K562 (cell line): ENCODE measurements around the gene RCOR1. TPM values are rescaled to one million over a fixed set of nuclear protein-coding genes. Genes with fewer than 3 reads are reported as not detected.

Experiments
- EGR1 ChIP-seq: fragments of 450-650 bp; conservative IDR thresholded peaks from 2 replicates; pipeline ENCODE4 v1.6.1; 2017; ENCODE audit warnings: mild to moderate bottlenecking
- FIP1L1 ChIP-seq: fragments of 200-400 bp; formaldehyde crosslinking; IDR thresholded peaks from 2 replicates; pipeline ENCODE4 v1.6.1; 2018; ENCODE audit warnings: mild to moderate bottlenecking, low read depth, low read length; ENCODE audit not compliant: poor library complexity, severe bottlenecking
- HDAC1 ChIP-seq, 2 experiments: fragments of 450-650 bp; IDR thresholded peaks; 2 replicates each; pipeline ENCODE4 v1.6.1; 2016 to 2017; ENCODE audit warnings: inconsistent platforms in 1 of 2, mild to moderate bottlenecking in 1 of 2, moderate library complexity in 1 of 2
- HOXB6 ChIP-seq: fragments of 250-450 bp; sonication (Bioruptor Pico); IDR thresholded peaks from 2 replicates; pipeline ENCODE4 v1.5.1; 2022; ENCODE audit warnings: mild to moderate bottlenecking, borderline replicate concordance
- MAFG ChIP-seq: fragments of 450-650 bp; conservative IDR thresholded peaks from 2 replicates; pipeline ENCODE4 v1.6.1; 2016; ENCODE audit warnings: missing genetic modification characterization, missing compliant biosample characterization
- MBD2 ChIP-seq: sonication (generic); IDR thresholded peaks from 2 replicates; pipeline ENCODE4 v1.6.1; 2016; ENCODE audit warnings: low read depth, borderline replicate concordance
- MYNN ChIP-seq, 2 experiments: sonication (generic); formaldehyde crosslinking in 1 of 2; IDR thresholded peaks; 2 replicates each; pipeline versions ENCODE4 v1.5.0 to v1.6.1; 2016 to 2020; ENCODE audit warnings: antibody characterized with exemption in 1 of 2, missing genetic modification reagents in 1 of 2
- NCOA4 ChIP-seq: fragments of 450-650 bp; IDR thresholded peaks from 2 replicates; pipeline ENCODE4 v1.6.1; 2018; ENCODE audit warnings: mild to moderate bottlenecking; ENCODE audit not compliant: partially characterized antibody
- NONO ChIP-seq, 2 experiments: fragments of 200-400 bp in 1 of 2; fragments of 450-650 bp in 1 of 2; formaldehyde crosslinking in 1 of 2; IDR thresholded peaks; 2 replicates each; pipeline ENCODE4 v1.6.1; 2017; ENCODE audit warnings: low read depth in 2 of 2, mild to moderate bottlenecking in 2 of 2, moderate library complexity in 2 of 2, low read length in 1 of 2
- PHB ChIP-seq: fragments of 250-450 bp; sonication (Bioruptor Pico); IDR thresholded peaks from 2 replicates; pipeline ENCODE4 v1.5.0; 2021
- RBBP5 ChIP-seq: fragments of 200-600 bp; sonication (generic); IDR thresholded peaks from 2 replicates; pipeline ENCODE4 v1.6.1; 2012; ENCODE audit warnings: borderline replicate concordance, mild to moderate bottlenecking, low read length, control low read depth, inconsistent platforms; ENCODE audit not compliant: insufficient read depth, poor library complexity, severe bottlenecking
- RBM39 ChIP-seq: fragments of 200-400 bp; formaldehyde crosslinking; optimal IDR thresholded peaks from 2 replicates; pipeline ENCODE3; 2018; ENCODE audit warnings: low read depth, low read length
- RUNX1 ChIP-seq: sonication (generic); IDR thresholded peaks from 2 replicates; pipeline ENCODE4 v1.6.1; 2016; ENCODE audit warnings: antibody characterized with exemption, low read depth
- SMARCC2 ChIP-seq: fragments of 450-650 bp; IDR thresholded peaks from 2 replicates; pipeline ENCODE4 v1.6.1; 2017; ENCODE audit warnings: antibody characterized with exemption, moderate library complexity, mild to moderate bottlenecking, low read depth
- SNIP1 ChIP-seq: fragments of 450-650 bp; IDR thresholded peaks from 2 replicates; pipeline ENCODE4 v1.7.1; 2017; ENCODE audit warnings: low read depth, mild to moderate bottlenecking
- TAL1 ChIP-seq: fragments of 450-650 bp; IDR thresholded peaks from 2 replicates; pipeline ENCODE4 v1.6.1; 2016; ENCODE audit warnings: mild to moderate bottlenecking
- TSC22D4 ChIP-seq: fragments of 450-650 bp; IDR thresholded peaks from 2 replicates; pipeline ENCODE4 v1.6.1; 2016; ENCODE audit warnings: missing genetic modification characterization, missing biosample characterization, control low read depth
- ZBTB7A ChIP-seq: IDR thresholded peaks from 2 replicates; pipeline ENCODE4 v1.6.1; 2011; ENCODE audit warnings: low read depth, mild to moderate bottlenecking, low read length, moderate library complexity, borderline replicate concordance; ENCODE audit not compliant: control insufficient read depth
- ZKSCAN3 ChIP-seq: fragments of 250-450 bp; sonication (Bioruptor Pico); IDR thresholded peaks from 2 replicates; pipeline ENCODE4 v1.4.0; 2020
- ZNF175 ChIP-seq: fragments of 200-800 bp; sonication (Bioruptor generic); IDR thresholded peaks from 2 replicates; pipeline ENCODE4 v1.6.1; 2016; ENCODE audit warnings: low read depth, mild to moderate bottlenecking, missing genetic modification characterization, missing compliant biosample characterization
- ZNF3 ChIP-seq: fragments of 250-450 bp; sonication (Bioruptor Pico); IDR thresholded peaks from 2 replicates; pipeline ENCODE4 v1.5.0; 2021; ENCODE audit warnings: mild to moderate bottlenecking, moderate library complexity
- ZNF436 ChIP-seq: fragments of 250-450, 450-650 bp; sonication (Bioruptor Pico); formaldehyde crosslinking; IDR thresholded peaks from 2 replicates; pipeline ENCODE4 v1.7.0; 2020; ENCODE audit warnings: mild to moderate bottlenecking
- ZNF561 ChIP-seq: fragments of 450-650 bp; formaldehyde crosslinking; conservative IDR thresholded peaks from 2 replicates; pipeline ENCODE4 v1.4.0; 2020; ENCODE audit warnings: mild to moderate bottlenecking, moderate library complexity
- ZSCAN29 ChIP-seq: fragments of 450-650 bp; IDR thresholded peaks from 2 replicates; pipeline ENCODE4 v1.6.1; 2017
- polyA plus RNA-seq, 8 experiments: library from polyadenylated mRNA; depleted of rRNA in 4 of 8; stranded (reverse) in 5 of 8; unstranded in 3 of 8; fragments of >200 nt; fragmentation: Nextera tagmentation in 2 of 8; fragmentation: Illumina TruSeq in 1 of 8; extraction: Ambion mirVana in 2 of 8; extraction: Trizol in 1 of 8; gene quantifications; 2 replicates each; pipeline versions ENCODE4 v1.2.1 to v1.2.3, GENCODE V29; 2011 to 2014; ENCODE audit warnings: inconsistent platforms in 1 of 8, missing spikeins in 1 of 8
- total RNA-seq, 7 experiments: library from RNA; depleted of rRNA in 6 of 7; stranded (reverse); fragments of >200 nt in 6 of 7; fragmentation: Illumina TruSeq in 2 of 7; extraction: Trizol in 2 of 7; gene quantifications; 2 replicates each; pipeline versions ENCODE4 v1.2.1 to v1.2.3, GENCODE V29; 2011 to 2021; ENCODE audit warnings: low replicate concordance in 1 of 7
- TF ChIP-seq, protein P1 (sequence below): fragments of 200-800 bp; sonication (Bioruptor generic); IDR thresholded peaks from 2 replicates; pipeline ENCODE4 v1.6.1; 2017; ENCODE audit warnings: missing genetic modification characterization, missing compliant biosample characterization
- TF ChIP-seq, protein P2 (sequence below): sonication (generic); formaldehyde crosslinking; IDR thresholded peaks from 2 replicates; pipeline ENCODE4 v1.8.0; 2022; ENCODE audit warnings: missing genetic modification reagents, mild to moderate bottlenecking, moderate library complexity, borderline replicate concordance
- TF ChIP-seq, protein P3 (sequence below): sonication (generic); formaldehyde crosslinking; IDR thresholded peaks from 2 replicates; pipeline ENCODE4 v1.9.0; 2022; ENCODE audit warnings: mild to moderate bottlenecking, missing genetic modification reagents

RCOR1 gene
- total and polyA plus RNA-seq, 9 of the 15 experiments (the other 6 are each of a cell fraction or from before 2014, with no cell fraction given), result 8.5 to 47.9 (median 20.9) TPM

DNA sequence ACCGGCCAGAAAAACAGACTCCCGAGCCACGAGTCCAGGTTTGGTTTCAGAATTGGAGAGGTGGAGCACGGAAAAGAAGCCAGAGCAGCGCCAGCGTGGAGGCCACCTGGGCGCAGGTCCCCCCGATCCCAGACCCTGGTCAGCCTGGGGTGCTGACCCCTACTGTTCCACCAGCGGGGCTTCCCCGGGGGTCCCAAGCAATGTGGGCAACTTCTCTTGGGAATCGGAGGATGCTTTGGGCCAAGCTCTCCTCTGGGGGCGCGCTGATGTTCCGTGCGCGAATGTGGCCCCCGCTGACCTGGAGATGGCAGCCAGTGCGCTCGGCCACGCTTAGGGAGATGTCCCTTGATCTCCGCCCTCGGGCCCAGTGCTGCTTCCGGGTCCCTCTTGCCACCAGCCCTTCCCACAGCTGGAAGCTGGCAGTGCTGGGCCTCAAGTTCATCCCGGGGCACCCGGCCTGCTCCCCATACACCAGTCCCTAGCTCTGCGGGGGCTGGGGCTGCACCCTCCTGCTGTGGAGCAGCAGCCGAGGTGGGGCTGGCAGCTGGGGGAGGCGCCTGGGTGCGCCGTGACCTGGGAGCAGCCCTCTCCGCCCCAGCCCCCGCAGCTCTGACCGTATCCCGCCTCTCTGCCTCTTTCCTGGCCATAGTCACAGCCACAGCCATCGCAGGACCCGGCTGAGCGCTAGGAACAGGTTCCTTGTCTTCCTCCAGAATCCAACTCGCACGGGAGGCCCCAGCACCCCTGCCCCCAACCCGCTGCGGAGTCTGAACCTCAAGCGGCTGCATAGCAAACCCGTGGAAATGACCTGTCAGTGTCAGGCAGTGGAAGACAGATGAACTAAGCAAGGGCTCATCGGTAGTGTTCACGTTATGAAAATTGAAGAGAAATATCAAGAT is 91.2 kb downstream of the RCOR1 start (continued):
- TF ChIP-seq, protein P1, sequence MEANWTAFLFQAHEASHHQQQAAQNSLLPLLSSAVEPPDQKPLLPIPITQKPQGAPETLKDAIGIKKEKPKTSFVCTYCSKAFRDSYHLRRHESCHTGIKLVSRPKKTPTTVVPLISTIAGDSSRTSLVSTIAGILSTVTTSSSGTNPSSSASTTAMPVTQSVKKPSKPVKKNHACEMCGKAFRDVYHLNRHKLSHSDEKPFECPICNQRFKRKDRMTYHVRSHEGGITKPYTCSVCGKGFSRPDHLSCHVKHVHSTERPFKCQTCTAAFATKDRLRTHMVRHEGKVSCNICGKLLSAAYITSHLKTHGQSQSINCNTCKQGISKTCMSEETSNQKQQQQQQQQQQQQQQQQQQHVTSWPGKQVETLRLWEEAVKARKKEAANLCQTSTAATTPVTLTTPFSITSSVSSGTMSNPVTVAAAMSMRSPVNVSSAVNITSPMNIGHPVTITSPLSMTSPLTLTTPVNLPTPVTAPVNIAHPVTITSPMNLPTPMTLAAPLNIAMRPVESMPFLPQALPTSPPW (CRISPR knock-in tag), result peak; percentile 34; the same call in 1 of the 2 replicates
- TF ChIP-seq PHB (CRISPR knock-in tag) (no peak), ZBTB7A (peak; percentile 30; the same call in 1 of the 2 replicates), SNIP1 (no peak), MYNN (IDR thresholded peaks at IDR 0.05) (peak; percentile 41; the same call in 1 of the 2 replicates), MYNN (CRISPR knock-in tag; IDR thresholded peaks at IDR 0.05) (no peak), ZSCAN29 (no peak), MBD2 (no peak), MAFG (tag) (no peak), ZKSCAN3 (no peak), TSC22D4 (tag) (no peak), ZNF3 (no peak), HOXB6 (CRISPR knock-in tag) (no peak), EGR1 (peak; percentile 69), RBM39 (no peak), FIP1L1 (no peak), NCOA4 (no peak), ZNF175 (no peak), NONO (IDR thresholded peaks at IDR 0.05; ENCODE audit: low read depth in 2 of 2, low read length in 1 of 2) (no peak), TAL1 (no peak), ZNF561 (CRISPR knock-in tag) (no peak), RBBP5 (peak; percentile 73), HDAC1 (IDR thresholded peaks at IDR 0.05) (peak in 1 of 2 experiments; percentile 32; a peak in 1 of 4 replicates), SMARCC2 (no peak), ZNF436 (CRISPR knock-in tag) (no peak), RUNX1 (no peak)
- TF ChIP-seq, protein P2, sequence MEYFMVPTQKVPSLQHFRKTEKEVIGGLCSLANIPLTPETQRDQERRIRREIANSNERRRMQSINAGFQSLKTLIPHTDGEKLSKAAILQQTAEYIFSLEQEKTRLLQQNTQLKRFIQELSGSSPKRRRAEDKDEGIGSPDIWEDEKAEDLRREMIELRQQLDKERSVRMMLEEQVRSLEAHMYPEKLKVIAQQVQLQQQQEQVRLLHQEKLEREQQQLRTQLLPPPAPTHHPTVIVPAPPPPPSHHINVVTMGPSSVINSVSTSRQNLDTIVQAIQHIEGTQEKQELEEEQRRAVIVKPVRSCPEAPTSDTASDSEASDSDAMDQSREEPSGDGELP, result peak; percentile 43; the same call in 1 of the 2 replicates
- TF ChIP-seq, protein P3, sequence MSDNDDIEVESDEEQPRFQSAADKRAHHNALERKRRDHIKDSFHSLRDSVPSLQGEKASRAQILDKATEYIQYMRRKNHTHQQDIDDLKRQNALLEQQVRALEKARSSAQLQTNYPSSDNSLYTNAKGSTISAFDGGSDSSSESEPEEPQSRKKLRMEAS (CRISPR knock-in tag), result no peak
